ENCODE measurements around the gene BPGM. TPM values are rescaled to one million over a fixed set of nuclear protein-coding genes. Genes with fewer than 3 reads are reported as not detected.

The BPGM gene
- total and polyA plus RNA-seq, 2 experiments from 2014 or later, result 25.0 to 25.7 TPM

DNA sequence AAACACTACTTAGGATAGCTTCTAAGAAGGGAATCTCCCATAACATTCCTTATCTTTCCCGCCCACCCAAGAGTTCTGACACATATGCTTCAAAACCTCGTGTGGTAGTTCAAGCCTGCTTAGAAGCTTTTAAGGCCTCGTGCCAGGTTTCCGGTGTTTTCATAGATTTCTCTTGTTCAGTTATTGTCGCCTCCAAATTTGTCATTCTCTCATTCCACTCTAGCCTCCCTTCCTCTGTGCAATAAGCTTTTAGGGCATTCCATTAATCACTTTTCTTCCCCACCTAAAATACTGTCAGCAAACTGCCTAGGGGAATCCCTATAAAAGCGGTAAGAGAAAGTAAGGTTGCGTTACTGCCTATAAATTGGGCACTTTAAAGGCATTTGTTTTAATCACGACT lies 718 bp upstream of the BPGM start:
- H3K4me1 ChIP-seq (ENCODE audit: insufficient read depth), result peaks cover 10% of the 10 kb centered on the region
- H3K27ac ChIP-seq, result peak overlapping the region; percentile 66
- H3K27me3 ChIP-seq, result no peaks in the 10 kb centered on the region
- H3K36me3 ChIP-seq (replicated peaks; ENCODE audit: insufficient read depth, low read depth), result no peaks in the 10 kb centered on the region
- no peaks in the 10 kb centered on the region for H3K9me2 ChIP-seq (replicated peaks; ENCODE audit: insufficient read depth)
- H2AFZ ChIP-seq, result peak overlapping the region; percentile 44
- DNase-seq (ENCODE audit: low spot score), result peak; percentile 31
- no peaks in the 10 kb centered on the region for H3K9me3 ChIP-seq (ENCODE audit: low read depth)
- H3K4me3 ChIP-seq, result peak overlapping the region; percentile 38
- TF ChIP-seq EZH2phosphoT487 (IDR thresholded peaks at IDR 0.05; ENCODE audit: low read depth, severe bottlenecking, unreplicated experiment) (no peak), EZH2 (IDR thresholded peaks at IDR 0.05; ENCODE audit: borderline replicate concordance) (no peak)
- TF ChIP-seq, protein P1, sequence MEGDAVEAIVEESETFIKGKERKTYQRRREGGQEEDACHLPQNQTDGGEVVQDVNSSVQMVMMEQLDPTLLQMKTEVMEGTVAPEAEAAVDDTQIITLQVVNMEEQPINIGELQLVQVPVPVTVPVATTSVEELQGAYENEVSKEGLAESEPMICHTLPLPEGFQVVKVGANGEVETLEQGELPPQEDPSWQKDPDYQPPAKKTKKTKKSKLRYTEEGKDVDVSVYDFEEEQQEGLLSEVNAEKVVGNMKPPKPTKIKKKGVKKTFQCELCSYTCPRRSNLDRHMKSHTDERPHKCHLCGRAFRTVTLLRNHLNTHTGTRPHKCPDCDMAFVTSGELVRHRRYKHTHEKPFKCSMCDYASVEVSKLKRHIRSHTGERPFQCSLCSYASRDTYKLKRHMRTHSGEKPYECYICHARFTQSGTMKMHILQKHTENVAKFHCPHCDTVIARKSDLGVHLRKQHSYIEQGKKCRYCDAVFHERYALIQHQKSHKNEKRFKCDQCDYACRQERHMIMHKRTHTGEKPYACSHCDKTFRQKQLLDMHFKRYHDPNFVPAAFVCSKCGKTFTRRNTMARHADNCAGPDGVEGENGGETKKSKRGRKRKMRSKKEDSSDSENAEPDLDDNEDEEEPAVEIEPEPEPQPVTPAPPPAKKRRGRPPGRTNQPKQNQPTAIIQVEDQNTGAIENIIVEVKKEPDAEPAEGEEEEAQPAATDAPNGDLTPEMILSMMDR (IDR thresholded peaks at IDR 0.05; ENCODE audit: poor library complexity), result no peak
- no peaks in the 10 kb centered on the region for H4K20me1 ChIP-seq (ENCODE audit: insufficient read depth, poor library complexity, severe bottlenecking)
- peaks cover 31% of the 10 kb centered on the region for H3K79me2 ChIP-seq
- 14% methylated on average over 8 of the region's 8 CpGs for WGBS (ENCODE audit: low lambda C conversion rate, missing lambda C conversion rate)
- peak overlapping the region; percentile 90 for H3K4me2 ChIP-seq

DNA sequence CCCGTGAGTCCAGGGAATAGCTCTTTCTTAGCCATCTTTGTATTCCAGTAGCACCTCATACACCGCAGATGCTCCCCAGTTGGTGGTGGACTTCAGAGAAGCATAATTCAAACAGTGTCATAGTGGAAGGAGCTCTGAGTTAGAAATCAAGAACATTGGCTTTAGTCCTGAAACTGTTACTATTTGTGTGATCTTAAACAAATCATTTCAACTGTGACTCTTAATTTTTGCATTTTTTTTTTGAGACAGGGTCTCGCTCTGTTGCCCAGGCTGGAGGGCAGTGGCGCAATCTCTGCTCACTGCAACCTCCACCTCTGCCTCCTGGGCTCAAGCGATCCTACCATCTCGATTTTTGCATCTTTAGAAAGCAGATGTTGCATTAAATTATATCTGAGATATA lies 1.8 kb downstream of the BPGM start:
- TF ChIP-seq, protein P1 (IDR thresholded peaks at IDR 0.05; ENCODE audit: poor library complexity), result no peak
- TF ChIP-seq EZH2 (IDR thresholded peaks at IDR 0.05; ENCODE audit: borderline replicate concordance), result no peak
- no peak for TF ChIP-seq EZH2phosphoT487 (IDR thresholded peaks at IDR 0.05; ENCODE audit: low read depth, severe bottlenecking, unreplicated experiment)
- Histone ChIP-seq H3K4me2 (peak overlapping the region; percentile 14), H3K4me3 (no peak overlapping the region), H4K20me1 (ENCODE audit: insufficient read depth, poor library complexity, severe bottlenecking) (no peaks in the 10 kb centered on the region), H3K4me1 (ENCODE audit: insufficient read depth) (peaks cover 10% of the 10 kb centered on the region), H3K9me3 (ENCODE audit: low read depth) (no peaks in the 10 kb centered on the region), H3K27me3 (no peaks in the 10 kb centered on the region), H3K79me2 (peaks cover 53% of the 10 kb centered on the region), H3K36me3 (replicated peaks; ENCODE audit: insufficient read depth, low read depth) (no peaks in the 10 kb centered on the region), H3K27ac (no peak overlapping the region), H3K9me2 (replicated peaks; ENCODE audit: insufficient read depth) (no peaks in the 10 kb centered on the region), H2AFZ (no peak overlapping the region)
- no peak for DNase-seq (ENCODE audit: low spot score)
- WGBS (ENCODE audit: low lambda C conversion rate, missing lambda C conversion rate), result 94% methylated on average over 6 of the region's 6 CpGs

DNA sequence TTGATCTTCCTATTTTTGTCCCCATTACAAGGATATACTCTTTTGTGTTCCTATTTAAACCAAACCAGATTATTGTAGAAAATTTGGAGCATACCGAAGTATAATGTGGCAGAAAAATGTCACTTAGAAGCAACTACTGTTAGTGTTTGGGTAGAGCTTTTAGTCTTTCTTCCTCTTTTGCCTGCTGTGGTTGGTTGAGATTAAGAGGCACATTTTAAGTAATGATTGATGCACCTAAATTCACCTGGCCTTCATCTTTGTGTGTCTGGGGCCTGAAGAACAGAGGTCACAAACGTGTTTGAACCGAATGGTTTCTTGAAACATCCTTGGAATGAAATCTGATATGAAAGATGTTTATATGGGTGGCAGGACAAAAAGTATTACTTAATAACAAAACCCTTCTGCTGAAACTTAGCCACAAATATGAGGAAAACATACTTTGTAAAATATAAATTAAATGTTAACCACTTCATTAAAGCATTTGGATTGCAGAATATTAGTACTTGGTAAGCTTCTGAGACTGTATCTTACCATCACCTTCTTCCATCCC lies 2.6 kb downstream of the BPGM start:
- H3K4me2 ChIP-seq, result no peak overlapping the region
- no peaks in the 10 kb centered on the region for H3K36me3 ChIP-seq (replicated peaks; ENCODE audit: insufficient read depth, low read depth)
- TF ChIP-seq EZH2 (IDR thresholded peaks at IDR 0.05; ENCODE audit: borderline replicate concordance) (no peak), EZH2phosphoT487 (IDR thresholded peaks at IDR 0.05; ENCODE audit: low read depth, severe bottlenecking, unreplicated experiment) (no peak)
- TF ChIP-seq, protein P1 (IDR thresholded peaks at IDR 0.05; ENCODE audit: poor library complexity), result no peak
- no peaks in the 10 kb centered on the region for H3K27me3 ChIP-seq
- H4K20me1 ChIP-seq (ENCODE audit: insufficient read depth, poor library complexity, severe bottlenecking), result no peaks in the 10 kb centered on the region
- WGBS (ENCODE audit: low lambda C conversion rate, missing lambda C conversion rate), result 72% methylated on average over 3 of the region's 3 CpGs
- H3K4me1 ChIP-seq (ENCODE audit: insufficient read depth), result peaks cover 10% of the 10 kb centered on the region
- H2AFZ ChIP-seq, result no peak overlapping the region
- DNase-seq (ENCODE audit: low spot score), result no peak
- no peak overlapping the region for H3K27ac ChIP-seq
- peaks cover 56% of the 10 kb centered on the region for H3K79me2 ChIP-seq
- H3K4me3 ChIP-seq, result no peak overlapping the region
- H3K9me2 ChIP-seq (replicated peaks; ENCODE audit: insufficient read depth), result no peaks in the 10 kb centered on the region
- H3K9me3 ChIP-seq (ENCODE audit: low read depth), result no peaks in the 10 kb centered on the region

All from hepatocyte (in vitro differentiated cells).